C1 segment of cervical spinal cord (tissue), 14 donors: Measurements from ENCODE around the gene ABLIM2.
A peak's percentile ranks its signal among the peaks of the same experiment; 100 is the strongest.

Source experiments
- DNase-seq, 14 donors: peaks; one replicate each; lab custom pipeline; 2025; lab: John Stamatoyannopoulos, UW

ABLIM2 gene

GRCh38 chr4:8105306-8106100 is 53.1 kb downstream of the ABLIM2 start:
- no peak for DNase-seq

GRCh38 chr4:8104491-8105305 is 53.9 kb downstream of the ABLIM2 start:
- no peak for DNase-seq

- no peak for DNase-seq
These were observed 54.9 kb downstream of the ABLIM2 start for GRCh38 chr4:8103421-8104390.

GRCh38 chr4:8102831-8103230 is 55.8 kb downstream of the ABLIM2 start:
- no peak for DNase-seq

- no peak for DNase-seq
These were observed 56.6 kb downstream of the ABLIM2 start for GRCh38 chr4:8102076-8102355.

- peak in 1 of 14 donors; percentile 40 for DNase-seq
These were observed 57.2 kb downstream of the ABLIM2 start for GRCh38 chr4:8101213-8102075.

- no peak for DNase-seq
These were observed 58.6 kb downstream of the ABLIM2 start for GRCh38 chr4:8099981-8100464.

- DNase-seq, result no peak
These were observed 60.1 kb downstream of the ABLIM2 start for GRCh38 chr4:8098506-8098905.

- no peak for DNase-seq
These were observed 60.8 kb downstream of the ABLIM2 start for GRCh38 chr4:8097721-8098345.

- DNase-seq, result peak in 1 of 14 donors; percentile 33
These were observed 61.5 kb downstream of the ABLIM2 start for GRCh38 chr4:8097141-8097541.

GRCh38 chr4:8096690-8097061 is 61.9 kb downstream of the ABLIM2 start:
- DNase-seq, result no peak

- no peak for DNase-seq
These were observed 62.5 kb downstream of the ABLIM2 start for GRCh38 chr4:8095956-8096689.

- no peak for DNase-seq
These were observed 64.9 kb downstream of the ABLIM2 start for GRCh38 chr4:8093587-8094274.

- no peak for DNase-seq
These were observed 66.3 kb downstream of the ABLIM2 start for GRCh38 chr4:8092282-8092681.

GRCh38 chr4:8090744-8091301 is 67.8 kb downstream of the ABLIM2 start:
- DNase-seq, result no peak

GRCh38 chr4:8090312-8090711 is 68.3 kb downstream of the ABLIM2 start:
- no peak for DNase-seq

- no peak for DNase-seq
These were observed 68.8 kb downstream of the ABLIM2 start for GRCh38 chr4:8089862-8090261.

GRCh38 chr4:8088966-8089491 is 69.6 kb downstream of the ABLIM2 start:
- DNase-seq, result no peak
